K562 (cell line): ENCODE data around the gene EFNA5. TPM values are rescaled to one million over a fixed set of nuclear protein-coding genes. Genes with fewer than 3 reads are reported as not detected.

ENCODE experiments used
- ATAC-seq: fragments of 200-7000 bp; cut with Tn5 transposase; 3 replicates; pipeline ENCODE4 v1.9.1; 2020; ENCODE audit warnings: moderate library complexity
- BruUV-seq: library from RNA; stranded (reverse); fragments of 400-500 nt; replicated peaks from 2 replicates; lab custom pipeline; 2021; lab: Mats Ljungman, UMichigan
- CTCF ChIA-PET: fragments of 300-600 bp; formaldehyde crosslinking; extraction: SDS; loops from one replicate; lab custom pipeline; 2021; ENCODE audit warnings: low intra/inter-chr PET ratio; lab: Yijun Ruan, JAX
- POLR2A ChIA-PET: fragments of 300-600, 350-650 bp; sonication (Branson Sonifier 250); formaldehyde crosslinking; extraction: SDS; loops from one replicate; lab custom pipeline; 2021; ENCODE audit warnings: antibody characterized with exemption, inconsistent platforms; lab: Yijun Ruan, JAX
- DNase-seq, 4 experiments: peaks; one replicate each; pipeline versions ENCODE4 v3.0.0 to v3.0.0-alpha.2; 2011 to 2018; ENCODE audit warnings: low spot score in 3 of 4, mixed read lengths in 3 of 4; ENCODE audit errors: extremely low read depth in 1 of 4
- FAIRE-seq: peaks from 2 replicates; lab custom pipeline; 2011; peaks lifted over from hg19 to GRCh38; lab: Jason Lieb, UNC
- H2AFZ ChIP-seq: 2 replicates; pipeline ENCODE4 v1.6.0; 2011; ENCODE audit warnings: low read depth, low read length, control low read depth, inconsistent platforms
- H3K27ac ChIP-seq: fragments of 200-600 bp; 3 replicates; pipeline ENCODE4 v1.8.0; 2011; ENCODE audit warnings: low read depth, mild to moderate bottlenecking, control low read depth, inconsistent platforms, low read length, moderate library complexity, mixed read lengths; ENCODE audit errors: extremely low read depth
- H3K27me3 ChIP-seq, 2 experiments: fragments of 300-600 bp in 1 of 2; 2 replicates in 1 of 2; 3 replicates in 1 of 2; pipeline versions ENCODE4 v1.6.0 to v1.8.0; 2011; ENCODE audit warnings: inconsistent platforms in 2 of 2, low read length in 2 of 2, mild to moderate bottlenecking in 1 of 2, mixed read lengths in 1 of 2, moderate library complexity in 1 of 2; ENCODE audit not compliant: control insufficient read depth in 2 of 2, insufficient read depth in 2 of 2
- H3K36me3 ChIP-seq: fragments of 300-600 bp; 3 replicates; pipeline ENCODE4 v1.8.0; 2011; ENCODE audit warnings: mild to moderate bottlenecking, low read length, inconsistent platforms; ENCODE audit not compliant: control insufficient read depth, insufficient read depth
- H3K4me1 ChIP-seq, 2 experiments: fragments of 200-600 bp in 1 of 2; replicated peaks in 1 of 2; 2 replicates in 1 of 2; 3 replicates in 1 of 2; pipeline versions ENCODE4 v1.5.1 to v1.8.0; 2011; ENCODE audit warnings: inconsistent platforms in 2 of 2, low read length in 2 of 2, mild to moderate bottlenecking in 1 of 2, mixed read lengths in 1 of 2, moderate library complexity in 1 of 2; ENCODE audit not compliant: control insufficient read depth in 2 of 2, insufficient read depth in 2 of 2
- H3K4me2 ChIP-seq: 2 replicates; pipeline ENCODE4 v1.6.1; 2011; ENCODE audit warnings: low read length, control low read depth, inconsistent platforms, mixed read lengths; ENCODE audit not compliant: insufficient read depth
- H3K4me3 ChIP-seq: fragments of 200-600 bp; sonication (generic), shearing (Covaris generic); 2 replicates; pipeline ENCODE4 v1.5.1; 2016; ENCODE audit warnings: control low read depth, inconsistent platforms
- H3K79me2 ChIP-seq: fragments of 200-600 bp; 3 replicates; pipeline ENCODE4 v1.8.0; 2011; ENCODE audit warnings: low read length, inconsistent platforms; ENCODE audit not compliant: control insufficient read depth, insufficient read depth
- H3K9ac ChIP-seq, 2 experiments: 2 replicates each; pipeline versions ENCODE4 v1.6.0 to v1.6.1; 2011; ENCODE audit warnings: low read depth in 2 of 2, low read length in 2 of 2, control low read depth in 1 of 2, inconsistent platforms in 1 of 2, mild to moderate bottlenecking in 1 of 2, mixed read lengths in 1 of 2; ENCODE audit not compliant: insufficient read depth in 1 of 2
- H3K9me1 ChIP-seq: one replicate; pipeline ENCODE4 v1.6.0; 2011; ENCODE audit warnings: inconsistent platforms, mild to moderate bottlenecking, low read length, moderate library complexity; ENCODE audit not compliant: control insufficient read depth, insufficient read depth
- H3K9me3 ChIP-seq: replicated peaks from 2 replicates; pipeline ENCODE4 v1.5.1; 2011; ENCODE audit warnings: low read depth, low read length, inconsistent platforms; ENCODE audit not compliant: control insufficient read depth, insufficient read depth
- H4K20me1 ChIP-seq: replicated peaks from 2 replicates; pipeline ENCODE4 v1.6.1; 2011; ENCODE audit warnings: low read length, inconsistent platforms, mixed read lengths; ENCODE audit not compliant: control insufficient read depth, insufficient read depth
- CBX1 ChIP-seq: sonication (generic); IDR thresholded peaks from 2 replicates; pipeline ENCODE4 v1.6.1; 2016; ENCODE audit warnings: antibody characterized with exemption, low read depth, mild to moderate bottlenecking
- CREB3 ChIP-seq: fragments of 450-650 bp; conservative IDR thresholded peaks from 2 replicates; pipeline ENCODE4 v1.6.1; 2016; ENCODE audit warnings: missing genetic modification characterization, low read depth, mild to moderate bottlenecking, missing compliant biosample characterization, moderate library complexity
- HDAC8 ChIP-seq: fragments of 450-650 bp; IDR thresholded peaks from 2 replicates; pipeline ENCODE4 v1.6.1; 2016; ENCODE audit warnings: mild to moderate bottlenecking, missing genetic modification characterization, moderate library complexity, missing compliant biosample characterization
- RFX7 ChIP-seq: fragments of 250-450 bp; sonication (Bioruptor Pico); IDR thresholded peaks from 2 replicates; pipeline ENCODE4 v1.5.1; 2021; ENCODE audit warnings: mild to moderate bottlenecking
- ZNF512 ChIP-seq: IDR thresholded peaks from 2 replicates; pipeline ENCODE4 v1.6.1; 2016; ENCODE audit warnings: missing genetic modification characterization, missing compliant biosample characterization
- WGBS: fragments of 100-300 bp; shearing (Covaris generic); methylation state at CpG from one replicate; pipeline ENCODE4 v1.1.6; 2016; ENCODE audit warnings: low coverage, mixed read lengths; ENCODE audit not compliant: insufficient coverage; ENCODE audit errors: missing lambda C conversion rate; 5-methylcytosine and 5-hydroxymethylcytosine counted together
- in situ Hi-C: fragments of 300-500 bp; cut with MboI; formaldehyde crosslinking; loops from 4 replicates; pipeline ENCODE4 v1.15.0; 2018; ENCODE audit warnings: inconsistent platforms, mixed read lengths
- intact Hi-C: fragments of 100-400 bp; cut with micrococcal nuclease; formaldehyde crosslinking; loops from 2 replicates; pipeline ENCODE4 v1.14.2; 2022
- polyA plus RNA-seq, 8 experiments: library from polyadenylated mRNA; depleted of rRNA in 4 of 8; stranded (reverse) in 5 of 8; unstranded in 3 of 8; fragments of >200 nt; fragmentation: Nextera tagmentation in 2 of 8; fragmentation: Illumina TruSeq in 1 of 8; extraction: Ambion mirVana in 2 of 8; extraction: Trizol in 1 of 8; gene quantifications; 2 replicates each; pipeline versions ENCODE4 v1.2.1 to v1.2.3, GENCODE V29; 2011 to 2014; ENCODE audit warnings: inconsistent platforms in 1 of 8, missing spikeins in 1 of 8
- total RNA-seq, 7 experiments: library from RNA; depleted of rRNA in 6 of 7; stranded (reverse); fragments of >200 nt in 6 of 7; fragmentation: Illumina TruSeq in 2 of 7; extraction: Trizol in 2 of 7; gene quantifications; 2 replicates each; pipeline versions ENCODE4 v1.2.1 to v1.2.3, GENCODE V29; 2011 to 2021; ENCODE audit warnings: low replicate concordance in 1 of 7

Gene EFNA5
- total and polyA plus RNA-seq, 9 of the 15 experiments (the other 6 are each of a cell fraction or from before 2014, with no cell fraction given): 0.20 TPM; not detected in 8

GRCh38 chr5:107522456-107522855 is 148.3 kb downstream of the EFNA5 start:
- Histone ChIP-seq H3K4me3 (no peak overlapping the region), H3K36me3 (no peaks in the 10 kb centered on the region), H2AFZ (no peak overlapping the region), H3K4me1 (no peaks in the 10 kb centered on the region), H3K9me1 (no peaks in the 10 kb centered on the region), H3K9ac (no peak overlapping the region), H4K20me1 (no peaks in the 10 kb centered on the region), H3K4me2 (no peak overlapping the region), H3K79me2 (no peaks in the 10 kb centered on the region), H3K9me3 (no peaks in the 10 kb centered on the region), H3K27ac (no peak overlapping the region), H3K27me3 (no peaks in the 10 kb centered on the region)
- in situ Hi-C loops: no loop called here
- ChIA-PET CTCF (no interaction called here), POLR2A (no interaction called here)
- BruUV-seq: no TSS peak
- ATAC-seq (no peak), DNase-seq (no peak), FAIRE-seq (no peak)
- TF ChIP-seq CREB3 (no peak), ZNF512 (tag) (no peak), CBX1 (no peak), HDAC8 (tag) (no peak), RFX7 (CRISPR knock-in tag) (no peak)
- intact Hi-C loops: no loop called here
- WGBS: 0% methylated on average over 4 of the region's 4 CpGs
